SK-N-SH treated with all-trans-retinoic acid at 6 μM for 48 hours (cell line): Measurements from ENCODE around the gene HOXD12.

Experiments
- ATAC-seq: fragments of 200-7000 bp; cut with Tn5 transposase; 3 replicates; pipeline ENCODE4 v1.9.1; 2020; ENCODE audit warnings: mild to moderate bottlenecking, moderate library complexity
- ARNTL ChIP-seq: fragments of 450-650 bp; formaldehyde crosslinking; IDR thresholded peaks from 2 replicates; pipeline ENCODE4 v1.5.0; 2020; ENCODE audit warnings: low read depth, mild to moderate bottlenecking, moderate library complexity, borderline replicate concordance
- CREB5 ChIP-seq: fragments of 250-450 bp; sonication (Bioruptor Pico); IDR thresholded peaks from 2 replicates; pipeline ENCODE4 v1.5.1; 2020; ENCODE audit warnings: low read depth, mild to moderate bottlenecking, moderate library complexity
- CSRNP3 ChIP-seq: fragments of 250-450 bp; sonication (Bioruptor Pico); IDR thresholded peaks from 2 replicates; pipeline ENCODE4 v1.5.1; 2021; ENCODE audit warnings: mild to moderate bottlenecking, moderate library complexity
- GLIS3 ChIP-seq: fragments of 250-450 bp; sonication (Bioruptor Pico); IDR thresholded peaks from 2 replicates; pipeline ENCODE4 v1.5.0; 2020; ENCODE audit warnings: mild to moderate bottlenecking, moderate library complexity
- ISL1 ChIP-seq: fragments of 250-450 bp; sonication (Bioruptor Pico); IDR thresholded peaks from 2 replicates; pipeline ENCODE4 v2.1.2; 2022; ENCODE audit warnings: mild to moderate bottlenecking, moderate library complexity
- RARB ChIP-seq: fragments of 250-450 bp; sonication (Bioruptor Pico); IDR thresholded peaks from 2 replicates; pipeline ENCODE4 v1.8.0; 2021; ENCODE audit warnings: mild to moderate bottlenecking, moderate library complexity
- SNAI2 ChIP-seq: fragments of 250-450 bp; sonication (Bioruptor Pico); IDR thresholded peaks from 2 replicates; pipeline ENCODE4 v1.5.0; 2020; ENCODE audit warnings: mild to moderate bottlenecking, moderate library complexity
- TCF4 ChIP-seq: fragments of 250-450 bp; sonication (Bioruptor Pico); IDR thresholded peaks from 2 replicates; pipeline ENCODE4 v1.8.0; 2021; ENCODE audit warnings: mild to moderate bottlenecking, moderate library complexity, borderline replicate concordance
- ZC3H10 ChIP-seq: fragments of 250-450 bp; sonication (Bioruptor Pico); IDR thresholded peaks from 2 replicates; pipeline ENCODE4 v1.5.1; 2021; ENCODE audit warnings: mild to moderate bottlenecking, moderate library complexity
- ZFP30 ChIP-seq: fragments of 450-650 bp; formaldehyde crosslinking; IDR thresholded peaks from 2 replicates; pipeline ENCODE4 v1.5.0; 2022; ENCODE audit warnings: mild to moderate bottlenecking, moderate library complexity
- ZNF70 ChIP-seq: fragments of 450-650 bp; formaldehyde crosslinking; IDR thresholded peaks from 2 replicates; pipeline ENCODE4 v1.5.0; 2020; ENCODE audit warnings: mild to moderate bottlenecking, moderate library complexity
- TF ChIP-seq, protein P1 (sequence below): fragments of 250-450 bp; sonication (Bioruptor Pico); IDR thresholded peaks from 2 replicates; pipeline ENCODE4 v1.5.0; 2020; ENCODE audit warnings: mild to moderate bottlenecking, moderate library complexity
- TF ChIP-seq, protein P2 (sequence below): fragments of 250-450 bp; sonication (Bioruptor Pico); IDR thresholded peaks from 2 replicates; pipeline ENCODE4 v1.8.0; 2021; ENCODE audit warnings: low read depth, mild to moderate bottlenecking, moderate library complexity, borderline replicate concordance

Gene HOXD12

DNA sequence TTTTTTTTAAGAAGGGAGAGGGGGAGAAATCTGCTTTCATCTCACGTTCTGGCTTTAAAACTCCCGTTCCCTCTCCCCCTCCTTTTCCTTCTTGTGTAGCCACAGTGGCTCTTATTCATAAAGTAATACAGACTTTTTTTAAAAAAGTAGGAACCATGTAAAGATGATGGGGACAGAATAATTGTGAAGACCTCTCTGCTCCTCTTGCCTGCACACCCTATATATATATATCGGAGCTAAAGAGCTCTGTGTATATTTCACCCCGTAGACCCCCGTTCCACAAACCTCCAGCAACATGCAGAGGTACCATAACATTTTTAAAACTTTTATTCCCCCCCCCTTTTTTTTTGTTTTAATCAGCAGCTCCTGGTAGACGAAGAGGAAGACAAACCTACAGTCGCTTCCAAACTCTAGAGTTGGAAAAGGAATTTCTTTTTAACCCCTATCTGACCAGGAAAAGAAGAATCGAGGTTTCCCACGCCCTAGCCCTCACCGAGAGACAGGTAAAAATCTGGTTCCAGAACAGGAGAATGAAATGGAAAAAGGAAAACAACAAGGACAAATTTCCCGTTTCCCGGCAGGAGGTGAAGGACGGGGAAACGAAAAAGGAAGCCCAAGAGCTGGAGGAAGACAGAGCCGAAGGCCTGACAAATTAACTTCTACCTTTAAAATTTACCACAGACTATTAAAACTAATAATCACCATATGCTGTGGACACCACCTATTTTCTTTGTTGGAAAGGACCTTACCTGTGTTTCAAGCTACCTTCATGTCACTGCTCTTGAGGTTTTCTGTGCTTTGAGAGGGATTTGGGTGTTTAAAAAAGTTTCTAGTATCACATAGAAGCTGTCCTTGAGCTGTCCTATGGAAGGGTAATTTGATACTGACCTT is 31.6 kb downstream of the HOXD12 start (continued):
- TF ChIP-seq, protein P1, sequence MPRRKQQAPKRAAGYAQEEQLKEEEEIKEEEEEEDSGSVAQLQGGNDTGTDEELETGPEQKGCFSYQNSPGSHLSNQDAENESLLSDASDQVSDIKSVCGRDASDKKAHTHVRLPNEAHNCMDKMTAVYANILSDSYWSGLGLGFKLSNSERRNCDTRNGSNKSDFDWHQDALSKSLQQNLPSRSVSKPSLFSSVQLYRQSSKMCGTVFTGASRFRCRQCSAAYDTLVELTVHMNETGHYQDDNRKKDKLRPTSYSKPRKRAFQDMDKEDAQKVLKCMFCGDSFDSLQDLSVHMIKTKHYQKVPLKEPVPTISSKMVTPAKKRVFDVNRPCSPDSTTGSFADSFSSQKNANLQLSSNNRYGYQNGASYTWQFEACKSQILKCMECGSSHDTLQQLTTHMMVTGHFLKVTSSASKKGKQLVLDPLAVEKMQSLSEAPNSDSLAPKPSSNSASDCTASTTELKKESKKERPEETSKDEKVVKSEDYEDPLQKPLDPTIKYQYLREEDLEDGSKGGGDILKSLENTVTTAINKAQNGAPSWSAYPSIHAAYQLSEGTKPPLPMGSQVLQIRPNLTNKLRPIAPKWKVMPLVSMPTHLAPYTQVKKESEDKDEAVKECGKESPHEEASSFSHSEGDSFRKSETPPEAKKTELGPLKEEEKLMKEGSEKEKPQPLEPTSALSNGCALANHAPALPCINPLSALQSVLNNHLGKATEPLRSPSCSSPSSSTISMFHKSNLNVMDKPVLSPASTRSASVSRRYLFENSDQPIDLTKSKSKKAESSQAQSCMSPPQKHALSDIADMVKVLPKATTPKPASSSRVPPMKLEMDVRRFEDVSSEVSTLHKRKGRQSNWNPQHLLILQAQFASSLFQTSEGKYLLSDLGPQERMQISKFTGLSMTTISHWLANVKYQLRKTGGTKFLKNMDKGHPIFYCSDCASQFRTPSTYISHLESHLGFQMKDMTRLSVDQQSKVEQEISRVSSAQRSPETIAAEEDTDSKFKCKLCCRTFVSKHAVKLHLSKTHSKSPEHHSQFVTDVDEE (CRISPR knock-in tag): no peak
- TF ChIP-seq TCF4 (no peak), GLIS3 (CRISPR knock-in tag) (no peak), ZFP30 (no peak), ZC3H10 (CRISPR knock-in tag) (no peak), RARB (CRISPR knock-in tag) (no peak)

- TF ChIP-seq ZFP30 (no peak), ZC3H10 (CRISPR knock-in tag) (no peak), ISL1 (no peak), CREB5 (CRISPR knock-in tag) (no peak)
- TF ChIP-seq, protein P2, sequence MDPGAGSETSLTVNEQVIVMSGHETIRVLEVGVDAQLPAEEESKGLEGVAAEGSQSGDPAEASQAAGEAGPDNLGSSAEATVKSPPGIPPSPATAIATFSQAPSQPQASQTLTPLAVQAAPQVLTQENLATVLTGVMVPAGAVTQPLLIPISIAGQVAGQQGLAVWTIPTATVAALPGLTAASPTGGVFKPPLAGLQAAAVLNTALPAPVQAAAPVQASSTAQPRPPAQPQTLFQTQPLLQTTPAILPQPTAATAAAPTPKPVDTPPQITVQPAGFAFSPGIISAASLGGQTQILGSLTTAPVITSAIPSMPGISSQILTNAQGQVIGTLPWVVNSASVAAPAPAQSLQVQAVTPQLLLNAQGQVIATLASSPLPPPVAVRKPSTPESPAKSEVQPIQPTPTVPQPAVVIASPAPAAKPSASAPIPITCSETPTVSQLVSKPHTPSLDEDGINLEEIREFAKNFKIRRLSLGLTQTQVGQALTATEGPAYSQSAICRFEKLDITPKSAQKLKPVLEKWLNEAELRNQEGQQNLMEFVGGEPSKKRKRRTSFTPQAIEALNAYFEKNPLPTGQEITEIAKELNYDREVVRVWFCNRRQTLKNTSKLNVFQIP: no peak
- no peak for ATAC-seq
Measured at GRCh38 chr2:176131848-176132158, 32.2 kb downstream of the HOXD12 start.

DNA sequence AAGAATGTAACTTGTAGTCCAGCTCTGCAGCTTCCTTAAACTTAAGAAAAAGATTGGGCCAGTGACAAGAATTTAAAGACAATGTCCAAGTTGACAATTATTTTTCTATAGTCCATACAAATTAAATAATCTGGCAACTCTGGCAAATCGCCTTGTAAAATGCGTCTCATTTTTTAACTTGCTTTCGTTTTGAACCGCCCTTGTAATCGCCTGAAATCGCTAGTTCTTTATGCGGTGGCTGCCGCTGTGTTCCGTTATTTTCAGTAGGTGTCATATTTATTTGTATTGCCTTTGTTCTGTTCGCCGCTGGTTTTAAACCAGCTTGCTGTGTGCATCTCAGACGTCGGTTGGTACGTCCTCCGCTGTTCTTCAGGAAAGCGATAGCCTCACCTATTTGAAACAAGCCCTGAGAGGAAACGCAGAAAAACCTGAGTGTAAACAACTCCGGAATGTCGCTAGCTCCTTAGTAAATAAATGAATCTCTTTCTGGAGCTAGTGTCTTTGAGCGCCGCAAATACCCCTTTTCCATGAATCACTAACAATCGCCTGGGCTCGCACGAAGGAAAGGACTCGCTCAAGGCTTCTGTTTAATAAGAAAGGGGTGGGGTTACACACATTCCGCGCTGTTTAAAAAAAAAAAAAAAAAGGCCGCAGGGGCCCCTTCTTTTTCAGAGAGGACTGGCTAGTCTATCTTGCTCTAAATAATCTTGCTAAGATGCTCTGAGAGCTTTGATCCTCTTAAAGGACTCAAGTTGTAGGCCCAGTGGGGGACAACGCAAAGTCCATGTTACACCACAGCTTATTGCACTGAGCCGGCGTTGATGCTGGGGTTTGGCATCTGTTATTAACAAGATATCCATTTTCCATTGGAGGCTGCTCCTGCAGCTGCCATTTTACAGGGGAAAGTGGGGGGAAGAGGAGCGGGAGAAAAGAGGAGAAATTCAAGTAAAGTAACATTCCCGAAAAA is 32.9 kb downstream of the HOXD12 start:
- no peak for ATAC-seq
- TF ChIP-seq SNAI2 (CRISPR knock-in tag) (no peak), ZNF70 (CRISPR knock-in tag) (no peak), ARNTL (CRISPR knock-in tag) (no peak), TCF4 (no peak), CSRNP3 (no peak), ISL1 (no peak), ZC3H10 (CRISPR knock-in tag) (no peak)
- TF ChIP-seq, protein P1 (CRISPR knock-in tag): no peak

- ATAC-seq: no peak
- TF ChIP-seq, protein P2: no peak
Measured at GRCh38 chr2:176133389-176133788, 33.8 kb downstream of the HOXD12 start.
